ENCODE measurements around the gene BICD2.

BICD2 gene

GRCh38 chr9:92723801-92724323, 40.8 kb downstream of the BICD2 start:
- TF ChIP-seq, protein P1, sequence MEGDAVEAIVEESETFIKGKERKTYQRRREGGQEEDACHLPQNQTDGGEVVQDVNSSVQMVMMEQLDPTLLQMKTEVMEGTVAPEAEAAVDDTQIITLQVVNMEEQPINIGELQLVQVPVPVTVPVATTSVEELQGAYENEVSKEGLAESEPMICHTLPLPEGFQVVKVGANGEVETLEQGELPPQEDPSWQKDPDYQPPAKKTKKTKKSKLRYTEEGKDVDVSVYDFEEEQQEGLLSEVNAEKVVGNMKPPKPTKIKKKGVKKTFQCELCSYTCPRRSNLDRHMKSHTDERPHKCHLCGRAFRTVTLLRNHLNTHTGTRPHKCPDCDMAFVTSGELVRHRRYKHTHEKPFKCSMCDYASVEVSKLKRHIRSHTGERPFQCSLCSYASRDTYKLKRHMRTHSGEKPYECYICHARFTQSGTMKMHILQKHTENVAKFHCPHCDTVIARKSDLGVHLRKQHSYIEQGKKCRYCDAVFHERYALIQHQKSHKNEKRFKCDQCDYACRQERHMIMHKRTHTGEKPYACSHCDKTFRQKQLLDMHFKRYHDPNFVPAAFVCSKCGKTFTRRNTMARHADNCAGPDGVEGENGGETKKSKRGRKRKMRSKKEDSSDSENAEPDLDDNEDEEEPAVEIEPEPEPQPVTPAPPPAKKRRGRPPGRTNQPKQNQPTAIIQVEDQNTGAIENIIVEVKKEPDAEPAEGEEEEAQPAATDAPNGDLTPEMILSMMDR (IDR thresholded peaks at IDR 0.05): no peak
- Histone ChIP-seq H3K9me3 (no peaks in the 10 kb centered on the region), H3K27ac (no peak overlapping the region), H3K27me3 (no peaks in the 10 kb centered on the region), H3K36me3 (peaks cover 95% of the 10 kb centered on the region), H3K4me3 (ENCODE audit: low read depth in 1 of 2, low read length in 1 of 2) (no peak overlapping the region), H3K4me1 (ENCODE audit: control insufficient read depth in 1 of 2, insufficient read depth in 1 of 2, low read depth in 1 of 2, low read length in 1 of 2) (peaks cover 26 to 30% of the 10 kb centered on the region in 2 experiments)

DNA sequence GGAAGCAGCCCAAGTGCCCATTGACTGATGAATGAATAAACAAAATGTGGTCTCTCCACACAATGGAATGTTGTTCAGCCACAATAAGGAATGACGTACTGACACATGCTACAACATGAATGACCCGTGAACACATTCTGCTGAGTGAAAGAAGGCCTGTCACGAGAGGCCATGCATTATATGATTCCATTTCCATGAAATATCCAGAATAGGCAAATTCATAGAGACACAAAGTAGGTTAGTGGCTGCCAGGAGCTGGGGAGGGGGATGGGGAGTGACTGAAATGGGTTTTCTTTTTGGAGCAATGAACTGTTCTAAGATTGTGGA, 41.4 kb downstream of the BICD2 start:
- Histone ChIP-seq H3K9me3 (no peaks in the 10 kb centered on the region), H3K27ac (no peak overlapping the region), H3K4me3 (ENCODE audit: low read depth in 1 of 2, low read length in 1 of 2) (no peak overlapping the region), H3K4me1 (ENCODE audit: control insufficient read depth in 1 of 2, insufficient read depth in 1 of 2, low read depth in 1 of 2, low read length in 1 of 2) (peaks cover 22 to 26% of the 10 kb centered on the region in 2 experiments), H3K36me3 (peaks cover 95% of the 10 kb centered on the region), H3K27me3 (no peaks in the 10 kb centered on the region)
- TF ChIP-seq, protein P1 (IDR thresholded peaks at IDR 0.05): no peak

GRCh38 chr9:92722386-92723298, 42.0 kb downstream of the BICD2 start:
- H3K9me3 ChIP-seq: no peaks in the 10 kb centered on the region
- peaks cover 22 to 26% of the 10 kb centered on the region in 2 experiments for H3K4me1 ChIP-seq (ENCODE audit: control insufficient read depth in 1 of 2, insufficient read depth in 1 of 2, low read depth in 1 of 2, low read length in 1 of 2)
- peaks cover 95% of the 10 kb centered on the region for H3K36me3 ChIP-seq
- no peaks in the 10 kb centered on the region for H3K27me3 ChIP-seq
- H3K4me3 ChIP-seq (ENCODE audit: low read depth in 1 of 2, low read length in 1 of 2): no peak overlapping the region
- TF ChIP-seq, protein P1 (IDR thresholded peaks at IDR 0.05): no peak
- H3K27ac ChIP-seq: peak overlapping the region; percentile 79

GRCh38 chr9:92721548-92721947, 43.1 kb downstream of the BICD2 start:
- Histone ChIP-seq H3K4me1 (ENCODE audit: control insufficient read depth in 1 of 2, insufficient read depth in 1 of 2, low read depth in 1 of 2, low read length in 1 of 2) (peaks cover 22 to 26% of the 10 kb centered on the region in 2 experiments), H3K27me3 (no peaks in the 10 kb centered on the region), H3K9me3 (no peaks in the 10 kb centered on the region), H3K4me3 (ENCODE audit: low read depth in 1 of 2, low read length in 1 of 2) (no peak overlapping the region), H3K36me3 (peaks cover 95% of the 10 kb centered on the region), H3K27ac (peak overlapping the region; percentile 79)
- TF ChIP-seq, protein P1 (IDR thresholded peaks at IDR 0.05): no peak

- TF ChIP-seq, protein P1 (IDR thresholded peaks at IDR 0.05): no peak
- Histone ChIP-seq H3K9me3 (no peaks in the 10 kb centered on the region), H3K27me3 (no peaks in the 10 kb centered on the region), H3K27ac (peak overlapping the region; percentile 79), H3K4me1 (ENCODE audit: control insufficient read depth in 1 of 2, insufficient read depth in 1 of 2, low read depth in 1 of 2, low read length in 1 of 2) (peaks cover 22 to 26% of the 10 kb centered on the region in 2 experiments), H3K36me3 (peaks cover 95% of the 10 kb centered on the region), H3K4me3 (ENCODE audit: low read depth in 1 of 2, low read length in 1 of 2) (no peak overlapping the region)
These were observed 43.7 kb downstream of the BICD2 start for GRCh38 chr9:92720807-92721535.
